Kidney epithelial cell (primary cell): ENCODE data around the gene RAB1B. TPM values are rescaled to one million over a fixed set of nuclear protein-coding genes. Genes with fewer than 3 reads are reported as not detected.
"Not testable (repeated sequence)": the region's sequence is repeated elsewhere in the genome, so short reads cannot be mapped to it uniquely, and the experiment has no call there.

Source experiments
- DNase-seq: peaks from one replicate; pipeline ENCODE4 v3.0.0-alpha.2; 2010; ENCODE audit warnings: low read depth
- H3K27me3 ChIP-seq: 2 replicates; pipeline ENCODE4 v1.6.0; 2011; ENCODE audit warnings: low read length; ENCODE audit not compliant: control insufficient read depth, insufficient read depth
- H3K36me3 ChIP-seq: 2 replicates; pipeline ENCODE4 v1.5.1; 2011; ENCODE audit warnings: low read length; ENCODE audit not compliant: control insufficient read depth, insufficient read depth
- H3K4me3 ChIP-seq: 2 replicates; pipeline ENCODE4 v1.5.1; 2011; ENCODE audit warnings: low read depth, mild to moderate bottlenecking, control low read depth, low read length
- total RNA-seq: library from RNA; depleted of rRNA; stranded (reverse); fragments of >200 nt; gene quantifications from 2 replicates; pipeline ENCODE4 v1.2.3, GENCODE V29; 2015
- TF ChIP-seq, protein P1 (sequence below): IDR thresholded peaks from 2 replicates; pipeline ENCODE4 v1.5.1; 2011; ENCODE audit warnings: mild to moderate bottlenecking, moderate library complexity, low read length, control low read depth, inconsistent platforms; ENCODE audit not compliant: insufficient read depth, poor library complexity, severe bottlenecking

Gene RAB1B
- total RNA-seq, 1 donor from 2014 or later: 108 TPM

DNA sequence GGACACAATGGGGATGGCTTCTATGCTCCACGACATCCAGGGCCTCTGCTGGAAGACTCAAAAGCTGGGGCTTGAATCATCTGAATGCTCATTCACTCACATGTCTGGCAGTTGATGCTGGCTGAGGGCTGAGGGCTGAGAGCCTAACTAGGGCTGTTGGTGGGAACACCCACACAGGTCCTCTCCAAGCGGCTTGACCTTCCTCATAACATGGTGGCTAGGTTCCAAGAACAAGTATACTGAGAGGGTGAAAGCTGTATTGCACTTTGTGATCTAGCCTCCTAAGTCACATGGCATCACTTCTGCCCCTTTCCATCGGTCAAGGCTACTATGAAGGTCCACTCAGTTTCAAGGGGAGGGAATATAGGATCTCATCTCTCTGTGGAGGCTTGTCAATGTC, 30.7 kb downstream of the RAB1B start:
- no peaks in the 10 kb centered on the region for H3K36me3 ChIP-seq
- H3K4me3 ChIP-seq: no peak overlapping the region
- TF ChIP-seq, protein P1, sequence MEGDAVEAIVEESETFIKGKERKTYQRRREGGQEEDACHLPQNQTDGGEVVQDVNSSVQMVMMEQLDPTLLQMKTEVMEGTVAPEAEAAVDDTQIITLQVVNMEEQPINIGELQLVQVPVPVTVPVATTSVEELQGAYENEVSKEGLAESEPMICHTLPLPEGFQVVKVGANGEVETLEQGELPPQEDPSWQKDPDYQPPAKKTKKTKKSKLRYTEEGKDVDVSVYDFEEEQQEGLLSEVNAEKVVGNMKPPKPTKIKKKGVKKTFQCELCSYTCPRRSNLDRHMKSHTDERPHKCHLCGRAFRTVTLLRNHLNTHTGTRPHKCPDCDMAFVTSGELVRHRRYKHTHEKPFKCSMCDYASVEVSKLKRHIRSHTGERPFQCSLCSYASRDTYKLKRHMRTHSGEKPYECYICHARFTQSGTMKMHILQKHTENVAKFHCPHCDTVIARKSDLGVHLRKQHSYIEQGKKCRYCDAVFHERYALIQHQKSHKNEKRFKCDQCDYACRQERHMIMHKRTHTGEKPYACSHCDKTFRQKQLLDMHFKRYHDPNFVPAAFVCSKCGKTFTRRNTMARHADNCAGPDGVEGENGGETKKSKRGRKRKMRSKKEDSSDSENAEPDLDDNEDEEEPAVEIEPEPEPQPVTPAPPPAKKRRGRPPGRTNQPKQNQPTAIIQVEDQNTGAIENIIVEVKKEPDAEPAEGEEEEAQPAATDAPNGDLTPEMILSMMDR: no peak
- no peak for DNase-seq
- peaks cover 8% of the 10 kb centered on the region for H3K27me3 ChIP-seq

DNA sequence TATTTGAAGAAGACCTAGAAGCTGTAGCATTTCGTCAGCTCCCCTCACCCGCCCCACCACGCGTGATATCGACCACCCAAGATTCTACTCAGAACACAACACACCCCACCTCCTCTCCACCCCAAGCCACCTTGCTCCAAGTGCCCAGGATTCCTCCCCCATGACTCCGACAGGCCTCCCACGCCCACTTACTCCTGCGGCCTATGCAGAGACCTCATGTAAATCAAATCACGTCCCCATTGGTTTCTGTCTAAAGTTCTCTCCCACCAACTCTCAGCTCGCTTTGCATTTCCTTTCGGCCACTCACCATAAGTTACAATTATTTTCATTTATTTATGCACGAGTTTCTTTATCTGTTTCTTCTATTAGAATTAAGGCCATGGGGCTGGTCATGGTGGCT, 34.2 kb downstream of the RAB1B start:
- TF ChIP-seq, protein P1: no peak
- DNase-seq: no peak
- Histone ChIP-seq H3K36me3 (no peaks in the 10 kb centered on the region), H3K4me3 (no peak overlapping the region), H3K27me3 (no peaks in the 10 kb centered on the region)

DNA sequence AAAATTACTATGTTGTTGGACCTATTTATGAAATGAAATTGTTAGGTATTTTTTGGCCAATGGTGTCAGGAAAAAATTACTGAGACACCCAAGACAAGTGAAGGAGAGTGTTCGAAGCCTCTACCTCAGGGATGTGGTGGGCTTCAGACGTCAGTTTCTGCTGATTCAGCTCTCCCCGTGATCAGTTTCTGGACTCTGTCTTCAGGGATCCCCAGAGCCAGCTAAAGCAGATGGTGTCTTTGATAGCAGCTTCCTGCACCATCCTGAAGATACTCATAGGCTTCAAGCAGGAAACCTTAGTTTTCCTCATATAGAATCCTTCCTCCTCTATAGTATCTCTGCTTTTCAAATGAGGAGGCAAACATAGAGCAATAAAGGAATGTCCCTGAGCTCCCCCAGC, 41.0 kb downstream of the RAB1B start:
- TF ChIP-seq, protein P1: no peak
- Histone ChIP-seq H3K36me3 (no peaks in the 10 kb centered on the region), H3K4me3 (no peak overlapping the region), H3K27me3 (no peaks in the 10 kb centered on the region)
- DNase-seq: no peak

DNA sequence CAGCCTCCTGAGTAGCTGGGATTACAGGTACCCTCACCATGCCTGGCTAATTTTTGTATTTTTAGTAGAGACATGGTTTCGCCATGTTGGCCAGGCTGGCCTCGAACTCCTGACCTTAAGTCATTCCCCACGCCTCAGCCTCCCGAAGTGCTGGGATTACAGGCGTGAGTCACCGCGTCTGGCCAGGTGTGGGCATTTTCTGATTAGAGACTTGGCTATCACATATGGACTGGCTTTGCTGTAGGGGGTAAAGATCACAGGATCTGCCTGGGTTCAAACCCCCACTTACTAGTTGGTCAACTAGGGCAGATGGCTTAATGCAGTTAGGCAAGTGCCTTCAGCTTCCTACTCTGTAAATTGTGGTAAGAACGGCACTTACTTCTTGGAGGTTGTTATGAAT, 41.9 kb downstream of the RAB1B start:
- H3K27me3 ChIP-seq: peaks cover 2% of the 10 kb centered on the region
- no peak for DNase-seq
- TF ChIP-seq, protein P1: no peak
- no peak overlapping the region for H3K4me3 ChIP-seq
- no peaks in the 10 kb centered on the region for H3K36me3 ChIP-seq

DNA sequence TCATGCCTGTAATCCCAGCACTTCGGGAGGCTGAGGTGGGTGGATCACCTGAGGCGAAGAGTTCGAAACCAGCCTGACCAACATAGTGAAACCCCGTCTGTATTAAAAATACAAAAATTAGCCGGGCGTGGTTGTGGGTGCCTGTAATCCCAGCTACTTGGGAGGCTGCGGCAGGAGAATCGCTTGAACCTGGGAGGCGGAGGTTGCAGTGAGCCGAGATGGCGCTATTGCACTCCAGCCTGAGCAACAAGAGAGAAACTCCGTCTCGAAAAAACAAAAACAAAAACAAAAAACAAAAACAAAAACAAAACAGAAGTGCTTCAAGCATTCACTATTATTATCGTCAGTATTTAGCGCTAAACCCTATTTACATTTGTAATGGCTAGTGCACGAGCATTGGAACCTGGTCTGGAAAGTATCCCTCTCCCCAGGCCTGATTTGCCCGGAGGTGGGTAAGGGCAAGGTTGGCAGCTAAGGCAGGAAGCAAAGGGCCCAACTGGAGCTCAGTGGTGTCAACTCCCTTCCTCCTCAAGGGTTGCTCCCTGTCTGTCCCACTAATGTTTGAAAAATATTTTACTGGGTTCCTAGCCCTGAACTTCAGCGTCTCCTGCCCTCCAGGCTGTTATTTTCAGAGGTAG, 42.5 kb downstream of the RAB1B start:
- not testable (repeated sequence) for H3K36me3 ChIP-seq, DNase-seq, H3K4me3 ChIP-seq, H3K27me3 ChIP-seq

DNA sequence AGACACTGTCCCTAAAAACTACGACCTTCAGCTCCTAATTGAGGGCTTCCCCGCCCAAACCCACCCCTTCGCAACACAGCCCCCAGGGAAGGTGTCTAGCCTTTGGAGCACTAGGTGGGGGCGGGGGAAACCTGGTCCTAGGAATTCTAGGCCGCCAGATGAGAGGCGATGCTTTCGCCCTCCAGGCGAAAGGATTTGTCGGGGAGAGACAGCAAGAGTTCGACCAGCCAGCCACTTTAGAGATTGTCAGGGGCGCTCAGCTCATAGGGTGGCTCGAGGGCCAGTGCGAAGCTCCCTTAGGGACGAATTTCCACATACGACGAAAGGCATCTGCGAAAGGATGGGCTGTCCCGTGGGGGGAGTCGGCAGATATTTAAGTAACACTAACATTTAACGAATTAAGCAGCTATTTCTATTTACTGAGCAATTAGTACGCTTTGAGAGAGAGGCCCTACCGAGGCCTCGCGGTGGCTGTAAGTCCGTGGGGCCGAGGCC, 43.1 kb downstream of the RAB1B start:
- TF ChIP-seq, protein P1: no peak
- peaks cover 2% of the 10 kb centered on the region for H3K27me3 ChIP-seq
- DNase-seq: no peak
- peak overlapping the region; percentile 61 for H3K4me3 ChIP-seq
- no peaks in the 10 kb centered on the region for H3K36me3 ChIP-seq
